ENCODE results near the gene NMUR2.
A peak's percentile ranks its signal among the peaks of the same experiment; 100 is the strongest.

The NMUR2 gene

GRCh38 chr5:152367554-152367953 lies 37.5 kb downstream of the NMUR2 start:
- FAIRE-seq, result no peak

GRCh38 chr5:152366716-152367115 lies 38.4 kb downstream of the NMUR2 start:
- FAIRE-seq, result no peak

- no peak for FAIRE-seq
These were observed 40.2 kb downstream of the NMUR2 start for GRCh38 chr5:152364899-152365298.

GRCh38 chr5:152364172-152364571 lies 40.9 kb downstream of the NMUR2 start:
- no peak for FAIRE-seq

- no peak for FAIRE-seq
These were observed 46.1 kb downstream of the NMUR2 start for GRCh38 chr5:152358861-152359568.

GRCh38 chr5:152356506-152356905 lies 48.6 kb downstream of the NMUR2 start:
- FAIRE-seq, result no peak

GRCh38 chr5:152355061-152355460 lies 50.0 kb downstream of the NMUR2 start:
- no peak for FAIRE-seq

- no peak for FAIRE-seq
These were observed 52.1 kb downstream of the NMUR2 start for GRCh38 chr5:152353001-152353400.

GRCh38 chr5:152349683-152350526 lies 55.2 kb downstream of the NMUR2 start:
- peak; percentile 69 for FAIRE-seq
